HG03439 (cell line): ENCODE measurements around the gene PIGS.

Source experiments
- ATAC-seq: cut with Tn5 transposase; IDR thresholded peaks from one replicate; pipeline ENCODE4 v1.9.1; 2021; ENCODE audit warnings: mild to moderate bottlenecking, moderate library complexity; ENCODE audit not compliant: unreplicated experiment

The PIGS gene

GRCh38 chr17:28511858-28512461, 59.4 kb downstream of the PIGS start:
- no peak for ATAC-seq

GRCh38 chr17:28509789-28510188, 61.5 kb downstream of the PIGS start:
- ATAC-seq, result no peak

- ATAC-seq, result no peak
Observed at GRCh38 chr17:28508211-28508724, 63.1 kb downstream of the PIGS start.

GRCh38 chr17:28507567-28508203, 63.6 kb downstream of the PIGS start:
- ATAC-seq, result no peak

- ATAC-seq, result no peak
Observed at GRCh38 chr17:28506763-28507487, 64.4 kb downstream of the PIGS start.

GRCh38 chr17:28505986-28506665, 65.2 kb downstream of the PIGS start, which contains the start of gene FOXN1:
Gene FOXN1 (plus strand): TSS chr17:28506348. CDS start chr17:28523970, 17,622 bp downstream.
- no peak for ATAC-seq

- ATAC-seq, result no peak
Observed at GRCh38 chr17:28503420-28503819, 67.9 kb downstream of the PIGS start.
